IMR-90 (cell line): ENCODE data around the gene E2F8. TPM values are rescaled to one million over a fixed set of nuclear protein-coding genes. Genes with fewer than 3 reads are reported as not detected.

Experiments
- ATAC-seq: fragments of 200-7000 bp; cut with Tn5 transposase; 2 replicates; pipeline ENCODE4 v1.9.1; 2020; ENCODE audit warnings: low read depth, mild to moderate bottlenecking, moderate library complexity
- BruUV-seq: library from RNA; stranded (reverse); fragments of 400-500 nt; replicated peaks from 2 replicates; lab custom pipeline; 2021; lab: Mats Ljungman, UMichigan
- CTCF ChIA-PET: fragments of 300-600 bp; formaldehyde crosslinking; extraction: SDS; loops from one replicate; lab custom pipeline; 2021; ENCODE audit warnings: antibody characterized with exemption; lab: Yijun Ruan, JAX
- POLR2A ChIA-PET: fragments of 300-600 bp; sonication (Branson Sonifier 250); formaldehyde crosslinking; loops from one replicate; lab custom pipeline; 2022; ENCODE audit warnings: antibody characterized with exemption; ENCODE audit not compliant: unreplicated experiment; lab: Charles Lee
- DNase-seq: peaks from one replicate; pipeline ENCODE4 v3.0.0; 2013
- H2AFZ ChIP-seq: replicated peaks from 2 replicates; pipeline ENCODE3; 2013; ENCODE audit warnings: low read length, mild to moderate bottlenecking; ENCODE audit not compliant: poor library complexity
- H2AK5ac ChIP-seq: 2 replicates; pipeline ENCODE4 v1.6.1; 2013; ENCODE audit warnings: low read depth, low read length, inconsistent platforms
- H2AK9ac ChIP-seq: replicated peaks from 2 replicates; pipeline ENCODE3; 2013; ENCODE audit warnings: mild to moderate bottlenecking, low read depth, low read length, moderate library complexity; ENCODE audit not compliant: poor library complexity
- H2BK120ac ChIP-seq: 2 replicates; pipeline ENCODE4 v1.6.1; 2013; ENCODE audit warnings: low read depth, low read length, inconsistent platforms
- H2BK15ac ChIP-seq: 3 replicates; pipeline ENCODE4 v1.6.1; 2013; ENCODE audit warnings: low read depth, low read length, inconsistent platforms
- H2BK20ac ChIP-seq: 2 replicates; pipeline ENCODE4 v1.6.1; 2013; ENCODE audit warnings: low read depth, mild to moderate bottlenecking, inconsistent platforms, low read length, moderate library complexity
- H2BK5ac ChIP-seq: 2 replicates; pipeline ENCODE4 v1.6.1; 2013; ENCODE audit warnings: mild to moderate bottlenecking, low read depth, low read length, inconsistent platforms; ENCODE audit not compliant: poor library complexity, severe bottlenecking
- H3K14ac ChIP-seq: replicated peaks from 2 replicates; pipeline ENCODE4 v1.6.1; 2013; ENCODE audit warnings: low read depth, low read length, inconsistent platforms
- H3K18ac ChIP-seq: 2 replicates; pipeline ENCODE4 v1.6.1; 2013; ENCODE audit warnings: low read depth, low read length, control low read depth
- H3K23ac ChIP-seq: 2 replicates; pipeline ENCODE4 v1.6.1; 2013; ENCODE audit warnings: low read depth, low read length, inconsistent platforms
- H3K27ac ChIP-seq: 2 replicates; pipeline ENCODE4 v1.5.1; 2013; ENCODE audit warnings: mild to moderate bottlenecking, control low read depth, low read length; ENCODE audit not compliant: insufficient read depth
- H3K27me3 ChIP-seq: 2 replicates; pipeline ENCODE4 v1.6.1; 2013; ENCODE audit warnings: low read length; ENCODE audit not compliant: control insufficient read depth, insufficient read depth
- H3K36me3 ChIP-seq: 2 replicates; pipeline ENCODE4 v1.6.1; 2013; ENCODE audit warnings: low read length, mixed read lengths; ENCODE audit not compliant: control insufficient read depth, insufficient read depth
- H3K4ac ChIP-seq: 2 replicates; pipeline ENCODE4 v1.6.1; 2013; ENCODE audit warnings: low read depth, low read length, inconsistent platforms
- H3K4me1 ChIP-seq: 2 replicates; pipeline ENCODE4 v1.6.1; 2013; ENCODE audit warnings: low read length, mixed read lengths; ENCODE audit not compliant: control insufficient read depth, insufficient read depth
- H3K4me2 ChIP-seq: 2 replicates; pipeline ENCODE4 v1.6.1; 2013; ENCODE audit warnings: low read depth, mild to moderate bottlenecking, control low read depth, low read length, moderate library complexity
- H3K4me3 ChIP-seq: 2 replicates; pipeline ENCODE4 v1.5.1; 2013; ENCODE audit warnings: low read depth, mild to moderate bottlenecking, control low read depth, low read length, moderate library complexity; ENCODE audit not compliant: insufficient read depth
- H3K56ac ChIP-seq: 2 replicates; pipeline ENCODE4 v1.6.1; 2013; ENCODE audit warnings: low read length, inconsistent platforms; ENCODE audit not compliant: insufficient read depth; ENCODE audit errors: extremely low read depth
- H3K79me1 ChIP-seq, 2 experiments: 2 replicates each; pipeline ENCODE4 v1.6.1; 2013; ENCODE audit warnings: low read length in 2 of 2, inconsistent platforms in 1 of 2, low read depth in 1 of 2
- H3K9ac ChIP-seq: 2 replicates; pipeline ENCODE4 v1.6.1; 2013; ENCODE audit warnings: low read depth, low read length, control low read depth
- H3K9me1 ChIP-seq: 2 replicates; pipeline ENCODE4 v1.6.1; 2013; ENCODE audit warnings: low read length, inconsistent platforms; ENCODE audit not compliant: insufficient read depth
- H3K9me3 ChIP-seq: 2 replicates; pipeline ENCODE4 v1.6.1; 2013; ENCODE audit warnings: low read length; ENCODE audit not compliant: control insufficient read depth, insufficient read depth
- H4K20me1 ChIP-seq: 2 replicates; pipeline ENCODE4 v1.6.1; 2013; ENCODE audit warnings: low read length, inconsistent platforms; ENCODE audit not compliant: insufficient read depth
- H4K5ac ChIP-seq: 2 replicates; pipeline ENCODE4 v1.6.1; 2013; ENCODE audit warnings: mild to moderate bottlenecking, low read depth, low read length, control low read depth
- H4K8ac ChIP-seq, 2 experiments: 2 replicates each; pipeline ENCODE4 v1.6.1; 2013; ENCODE audit warnings: low read depth in 2 of 2, low read length in 2 of 2, control low read depth in 1 of 2, inconsistent platforms in 1 of 2
- H4K91ac ChIP-seq: 2 replicates; pipeline ENCODE4 v1.6.1; 2013; ENCODE audit warnings: low read depth, low read length, inconsistent platforms; ENCODE audit not compliant: insufficient read depth
- BHLHE40 ChIP-seq: fragments of 150-350 bp; IDR thresholded peaks from 2 replicates; pipeline ENCODE4 v1.6.1; 2016; ENCODE audit warnings: mild to moderate bottlenecking, low read depth, low read length
- FOS ChIP-seq: fragments of 150-350 bp; IDR thresholded peaks from 2 replicates; pipeline ENCODE4 v1.6.1; 2016; ENCODE audit warnings: low read depth, low read length
- WGBS, 2 experiments: methylation state at CpG; one replicate each; pipeline versions ENCODE4 v1.1.5 to v1.1.7; 2013; ENCODE audit warnings: missing lambda C conversion rate in 2 of 2; ENCODE audit not compliant: insufficient read length in 1 of 2; ENCODE audit errors: extremely low coverage in 2 of 2; 5-methylcytosine and 5-hydroxymethylcytosine counted together
- dilution Hi-C: fragments of 300-500 bp; cut with HindIII; formaldehyde crosslinking; loops from one replicate; pipeline ENCODE4 v1.14.3; 2018; ENCODE audit warnings: low sequenced_read_pairs; ENCODE audit not compliant: unreplicated experiment
- in situ Hi-C: fragments of 300-500 bp; cut with MboI; formaldehyde crosslinking; loops from 3 replicates; pipeline ENCODE4 v1.14.3; 2019; ENCODE audit warnings: low sequenced_read_pairs, inconsistent platforms, mixed read lengths
- intact Hi-C: fragments of 100-400 bp; cut with micrococcal nuclease; formaldehyde crosslinking; loops from 2 replicates; pipeline ENCODE4 v1.10.0; 2022
- polyA plus RNA-seq, 3 experiments: library from polyadenylated mRNA; depleted of rRNA; stranded (reverse); fragments of >200 nt; gene quantifications; 2 replicates each; pipeline ENCODE4 v1.2.3, GENCODE V29; 2012; ENCODE audit warnings: low replicate concordance in 1 of 3
- total RNA-seq: library from RNA; depleted of rRNA; stranded (reverse); fragments of >200 nt; gene quantifications from 2 replicates; pipeline ENCODE4 v1.2.3, GENCODE V29; 2012

E2F8 gene
- total and polyA plus RNA-seq, 2 of the 4 experiments (the other 2 are of a cell fraction) = 1.1 to 2.3 TPM

GRCh38 chr11:19232910-19233503 lies 7.7 kb downstream of the E2F8 start:
- DNase-seq (peak; percentile 87), ATAC-seq (peak; percentile 89)
- Histone ChIP-seq H2AFZ (peak overlapping the region; percentile 46), H4K8ac (no peak overlapping the region), H3K79me1 (no peaks in the 10 kb centered on the region), H2BK120ac (no peak overlapping the region), H3K4me3 (no peak overlapping the region), H3K4me1 (peaks cover 2% of the 10 kb centered on the region; the same call in 1 of the 2 replicates), H2BK5ac (no peak overlapping the region), H4K20me1 (no peaks in the 10 kb centered on the region), H3K56ac (no peak overlapping the region), H3K27me3 (no peaks in the 10 kb centered on the region), H3K18ac (no peak overlapping the region), H2BK15ac (no peak overlapping the region), H3K4ac (no peak overlapping the region), H3K36me3 (no peaks in the 10 kb centered on the region; the same call in 1 of the 2 replicates), H3K9me1 (peaks cover 3% of the 10 kb centered on the region; the same call in 1 of the 2 replicates), H3K9ac (no peak overlapping the region), H3K27ac (no peak overlapping the region), H2AK9ac (peak overlapping the region; percentile 31), H4K5ac (no peak overlapping the region), H3K23ac (no peak overlapping the region), H4K91ac (no peak overlapping the region), H3K14ac (no peak overlapping the region), H2AK5ac (no peak overlapping the region), H3K4me2 (peak overlapping the region; percentile 3; the same call in 1 of the 2 replicates), H2BK20ac (no peak overlapping the region), H3K9me3 (no peaks in the 10 kb centered on the region)
- TF ChIP-seq FOS (peak; percentile 48; the same call in 1 of the 2 replicates), BHLHE40 (no peak)
- CTCF ChIA-PET = interaction anchor here (0.6 kb wide), 1 partner anchor 707 kb away, joined by 5 read pairs; no protein-coding TSS in a partner anchor
- no CpG with 5 or more reads among the region's 6 CpGs for WGBS, 2 experiments
- in situ Hi-C loops (no loop called here), intact Hi-C loops (no loop called here), dilution Hi-C loops (no loop called here)
- no TSS peak for BruUV-seq
- POLR2A ChIA-PET = no interaction called here
